ENCODE data around the gene NEK11.

- TF ChIP-seq CTCF (IDR thresholded peaks at IDR 0.05), result no peak
- TF ChIP-seq POLR2A (IDR thresholded peaks at IDR 0.05), result no peak
- TF ChIP-seq POLR2AphosphoS5 (IDR thresholded peaks at IDR 0.05), result no peak
Observed at GRCh38 chr3:131304890-131305289, 278.2 kb downstream of the NEK11 start.

Measured in prostate gland (tissue), 2 donors.